Activated CD8-positive, alpha-beta memory T cell treated with anti-CD3 and anti-CD28 coated beads for 1 hour (primary cell): ENCODE results near the gene GALNT6.

Source experiments
- DNase-seq, 2 donors: peaks; one replicate each; pipeline ENCODE4 v3.0.0-alpha.2; 2020; ENCODE audit warnings: low read depth in 1 of 2; ENCODE audit errors: extremely low read depth in 1 of 2

The GALNT6 gene

DNA sequence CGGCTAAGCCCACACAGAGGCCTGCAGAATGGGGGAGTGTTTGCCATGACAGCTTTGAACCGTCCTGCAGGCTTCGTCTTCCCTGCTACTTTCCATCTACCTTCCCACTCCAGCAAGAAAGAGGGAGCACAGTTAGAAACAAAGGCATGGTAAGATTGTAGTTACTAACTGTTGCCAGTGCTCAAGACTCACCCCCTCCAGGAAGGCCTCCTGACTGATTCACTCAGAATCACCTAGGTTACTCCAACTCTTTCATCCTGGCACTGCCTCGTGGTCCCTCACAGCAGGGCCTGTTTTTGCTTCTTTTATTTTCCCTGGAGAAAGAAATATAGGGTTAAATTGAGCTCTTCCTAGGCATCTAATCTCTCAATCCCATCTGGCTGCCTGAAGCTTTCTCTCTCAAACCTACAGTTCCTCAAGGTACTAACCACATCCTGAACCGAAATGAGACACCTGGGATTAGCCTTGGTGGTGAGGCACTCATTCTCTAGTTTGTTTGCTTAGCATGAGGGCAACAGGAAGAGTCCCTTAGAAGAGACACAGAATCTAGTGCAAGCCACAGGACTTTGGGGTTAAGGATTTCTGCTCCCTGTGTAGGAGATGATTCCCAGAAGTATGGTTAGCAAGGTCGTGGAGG is 7.8 kb downstream of the GALNT6 start:
- no peak for DNase-seq

DNA sequence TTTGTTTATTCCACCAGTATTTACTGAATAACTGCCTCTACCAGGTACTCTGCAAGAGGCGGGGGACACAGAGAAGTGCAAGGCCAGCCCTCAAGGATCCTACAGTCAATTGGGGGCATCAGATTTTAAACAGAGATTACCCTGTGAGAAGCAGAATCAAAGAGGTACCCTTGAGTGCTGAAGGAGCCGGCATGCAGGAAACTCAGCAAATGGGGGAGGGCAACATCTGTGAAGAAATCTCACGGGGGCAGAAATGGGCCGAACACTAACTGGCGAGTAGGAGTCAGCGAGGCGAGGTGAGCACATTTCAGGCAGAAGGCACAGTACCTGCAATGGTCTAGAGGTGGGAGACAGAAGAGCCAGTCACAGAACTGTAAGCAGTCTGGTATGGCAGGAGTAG is 9.0 kb downstream of the GALNT6 start:
- DNase-seq, result no peak

DNA sequence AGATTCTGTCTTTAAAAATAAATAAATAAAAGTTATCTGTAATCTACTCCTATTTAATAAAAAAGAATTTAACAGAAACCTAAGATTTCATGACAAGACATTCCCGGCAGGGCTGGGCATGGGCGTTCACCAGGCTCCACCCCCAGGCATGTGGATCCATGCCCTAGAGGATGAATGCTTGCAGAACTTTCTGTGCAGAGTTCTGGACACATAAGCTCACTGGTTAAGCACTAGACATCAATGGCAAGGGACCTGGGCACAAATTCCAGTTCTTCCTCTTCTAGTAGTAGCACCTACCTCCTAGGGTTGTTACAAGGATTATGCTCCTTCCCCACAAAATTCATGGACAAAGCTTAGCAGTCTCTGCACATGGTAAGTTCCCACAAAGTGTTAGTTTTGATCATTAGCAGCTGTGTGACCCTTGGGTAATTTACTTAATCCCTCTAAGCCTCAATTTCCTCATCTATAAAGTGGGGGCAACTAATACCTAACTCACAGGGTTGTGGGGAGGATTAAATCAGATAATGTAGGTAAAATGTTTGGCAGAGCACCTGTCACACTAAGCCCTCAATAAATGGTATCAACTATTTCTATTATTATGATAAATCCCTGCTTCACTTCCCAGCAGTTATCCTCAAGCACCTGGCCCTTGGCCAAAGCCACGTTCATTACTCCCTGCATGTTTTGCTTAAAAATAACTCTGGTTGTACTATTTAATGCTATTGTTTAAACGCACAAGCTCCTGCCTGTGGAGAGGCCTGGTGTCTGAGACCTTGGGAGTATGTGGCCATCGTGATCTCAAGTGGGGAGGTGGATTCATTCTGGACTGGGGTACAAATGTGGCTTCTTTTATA is 9.8 kb downstream of the GALNT6 start:
- DNase-seq, result no peak

DNA sequence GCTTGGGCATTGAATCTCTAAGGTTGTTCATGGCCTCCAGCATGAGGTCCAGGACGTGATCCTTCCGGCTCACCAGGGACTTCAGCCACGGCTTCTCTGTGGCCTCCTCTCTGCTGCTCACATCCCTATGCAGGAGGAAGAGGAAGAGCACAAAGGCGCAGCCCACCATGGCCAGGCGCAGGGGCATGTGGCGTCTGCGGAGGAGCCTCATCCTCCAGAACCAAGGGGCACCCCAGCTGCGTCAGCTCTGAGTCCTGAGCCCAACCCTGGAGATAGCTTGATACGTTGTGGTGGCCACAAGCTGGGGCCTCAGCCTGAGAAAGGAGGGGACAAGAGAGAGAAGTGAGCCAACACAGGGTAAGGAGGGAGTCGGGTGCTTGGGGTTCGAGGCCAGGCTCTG is 11.6 kb downstream of the GALNT6 start:
- no peak for DNase-seq

DNA sequence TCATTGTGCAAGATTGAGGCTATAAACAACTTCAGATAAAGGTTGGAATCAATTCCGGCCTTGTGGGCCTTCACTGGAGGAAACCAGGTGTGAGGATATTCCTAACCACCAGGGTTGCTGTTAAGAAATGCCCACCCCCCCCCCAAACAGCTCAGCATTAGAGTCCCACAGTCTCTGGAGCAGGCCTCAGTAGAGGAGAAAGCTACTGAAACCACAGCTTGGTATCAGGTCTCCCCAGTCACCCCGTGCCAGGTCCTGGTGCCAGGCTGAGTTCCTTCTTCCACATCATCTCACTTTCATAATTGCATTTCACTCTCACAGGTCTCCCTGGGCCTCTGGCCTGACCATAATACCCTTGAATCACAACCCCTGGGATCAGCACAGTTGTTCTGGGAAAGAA is 12.5 kb downstream of the GALNT6 start:
- DNase-seq, result no peak

DNA sequence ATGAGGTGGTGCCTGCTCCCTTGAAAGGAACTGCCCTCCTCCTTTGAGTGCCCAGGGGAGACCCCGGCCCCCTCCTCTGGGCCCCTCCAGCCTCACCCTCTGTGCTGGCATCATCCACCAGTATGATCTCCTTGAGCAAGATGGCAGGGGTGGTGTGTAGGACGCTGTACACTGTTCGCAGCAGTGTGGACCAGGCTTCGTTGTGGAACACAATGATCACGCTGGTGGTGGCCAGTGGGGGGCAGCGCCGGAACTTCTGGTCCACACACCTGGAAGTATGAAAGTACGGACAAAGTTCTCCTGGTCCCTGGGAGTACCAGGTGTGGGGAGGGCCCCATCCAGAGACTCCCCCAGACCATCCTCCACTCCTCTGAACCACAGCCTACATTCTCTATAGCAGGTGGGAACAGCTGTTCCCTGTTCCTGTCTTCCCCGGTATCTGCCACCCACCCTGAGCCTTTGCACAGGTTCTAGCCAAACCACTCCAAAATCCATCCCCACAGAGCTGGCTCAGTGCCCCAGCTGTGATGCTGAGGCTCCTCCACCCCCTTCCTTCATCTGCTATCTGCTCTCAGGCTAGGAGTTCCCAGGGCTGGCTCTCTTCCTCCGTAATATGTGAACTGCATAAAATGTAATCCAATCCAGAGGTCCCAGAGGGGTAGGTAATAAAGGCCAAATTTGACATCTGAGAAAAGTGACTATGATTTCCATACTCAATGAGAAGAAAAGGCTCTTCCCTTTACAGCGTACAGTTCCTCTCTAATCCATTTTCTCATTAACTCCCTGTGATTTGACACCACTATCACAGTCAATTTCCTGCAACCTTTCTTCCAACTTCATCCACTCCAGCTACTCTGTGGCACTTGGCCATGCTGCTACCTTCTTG is 13.9 kb downstream of the GALNT6 start:
- no peak for DNase-seq

DNA sequence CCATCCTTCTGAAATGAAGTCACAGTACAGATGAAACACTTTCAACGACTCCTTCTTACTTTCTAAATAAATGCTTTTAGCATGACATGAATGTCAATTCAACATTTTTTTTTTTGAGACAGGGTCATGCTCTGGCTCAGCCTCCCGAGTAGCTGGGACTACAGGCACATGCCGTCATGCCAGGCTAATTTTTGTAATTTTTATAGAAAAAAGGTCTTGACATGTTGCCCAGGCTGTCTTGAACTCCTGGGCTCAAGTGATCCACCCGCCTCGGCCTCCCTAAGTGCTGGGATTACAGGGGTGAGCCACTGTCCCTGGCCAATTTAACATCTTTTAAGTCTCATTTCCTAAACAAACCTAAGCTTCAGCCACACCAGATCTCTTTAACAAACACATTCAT is 16.4 kb downstream of the GALNT6 start:
- DNase-seq, result no peak

DNA sequence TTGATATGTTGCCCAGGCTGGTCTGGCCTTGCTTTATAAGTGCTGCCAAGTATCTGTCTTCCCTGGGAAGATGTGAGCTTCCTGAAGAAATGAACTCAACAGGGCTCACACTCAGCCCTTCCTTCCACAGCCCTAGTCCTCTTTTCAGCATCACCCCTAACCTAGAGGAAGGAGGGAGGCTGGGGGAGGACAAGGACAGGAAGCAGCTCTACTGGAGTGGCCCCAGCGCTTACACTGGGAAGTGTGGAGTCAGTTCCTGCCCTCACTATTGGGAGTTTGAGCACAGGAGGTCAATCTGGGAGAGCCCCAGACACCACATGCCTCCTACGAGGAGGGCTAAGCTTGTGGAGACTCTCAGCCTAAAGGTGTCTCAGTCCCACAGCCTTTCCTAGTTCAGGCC is 16.8 kb downstream of the GALNT6 start:
- no peak for DNase-seq

DNA sequence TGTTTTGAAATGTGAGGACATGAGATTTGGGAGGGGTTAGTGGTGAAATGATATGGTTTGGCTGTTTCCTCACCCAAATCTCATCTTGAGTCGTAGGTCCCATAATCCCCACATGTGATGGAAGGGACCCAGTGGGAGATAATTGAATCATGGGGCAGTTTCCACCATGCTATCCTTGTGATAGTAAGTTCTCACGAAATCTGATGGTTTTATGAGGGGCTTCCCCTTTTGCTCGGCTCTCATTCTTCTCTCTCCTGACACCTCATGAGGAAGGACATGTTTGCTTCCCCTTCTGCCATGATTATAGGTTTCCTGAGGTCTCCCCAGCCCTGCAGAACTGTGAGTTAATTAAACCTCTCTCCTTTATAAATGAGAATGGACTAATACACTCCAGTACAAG is 18.0 kb downstream of the GALNT6 start:
- no peak for DNase-seq

DNA sequence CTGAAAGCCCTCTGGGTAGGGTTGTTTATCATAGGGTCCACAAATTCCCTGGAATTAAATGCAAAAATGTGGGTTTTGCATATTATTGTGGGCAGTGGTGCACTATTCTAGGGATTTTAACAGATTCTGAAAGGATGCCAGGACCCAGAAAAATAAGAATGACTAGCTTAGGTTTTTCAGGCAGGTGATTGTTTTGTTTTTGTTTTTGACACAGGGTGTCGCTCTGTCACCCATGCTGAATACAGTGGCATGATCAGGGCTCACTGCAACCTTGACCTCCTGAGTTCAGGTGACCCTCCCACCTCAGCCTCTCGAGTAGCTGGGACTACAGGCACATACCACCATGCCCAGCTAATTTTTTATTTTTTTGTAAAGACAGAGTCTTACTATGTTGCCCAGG is 19.2 kb downstream of the GALNT6 start:
- no peak for DNase-seq

DNA sequence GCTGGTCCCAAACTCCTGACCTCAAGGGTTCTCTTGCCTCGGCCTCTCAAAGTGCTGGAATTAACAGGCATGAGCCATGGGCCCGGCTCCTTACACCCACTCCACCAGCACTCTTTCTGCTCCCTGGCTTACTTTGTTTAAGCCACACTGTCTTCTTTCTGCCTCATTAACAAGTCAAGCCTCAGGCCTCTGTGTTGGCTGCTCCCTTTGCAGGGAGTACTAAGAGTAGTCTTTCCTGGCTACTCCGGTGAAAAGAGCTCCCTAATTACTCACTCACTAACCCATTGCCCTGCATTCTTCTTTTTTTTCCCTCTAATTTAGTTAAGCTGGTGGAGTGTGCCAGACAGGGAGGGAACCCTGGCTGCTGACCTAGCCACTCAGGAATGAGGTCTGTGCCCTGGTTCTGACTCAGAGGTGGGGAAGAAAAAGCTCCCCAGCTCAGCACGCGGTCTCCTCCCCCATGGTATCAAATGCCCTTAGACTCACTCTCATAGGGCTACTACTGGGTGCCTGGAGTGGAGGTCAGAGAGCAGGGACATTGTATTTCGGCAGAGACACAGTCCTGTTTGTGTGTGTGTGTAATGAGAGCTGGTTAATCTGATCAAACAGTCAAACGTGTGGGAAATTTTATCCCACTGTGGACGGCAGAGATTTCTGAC is 19.8 kb downstream of the GALNT6 start:
- DNase-seq, result no peak

DNA sequence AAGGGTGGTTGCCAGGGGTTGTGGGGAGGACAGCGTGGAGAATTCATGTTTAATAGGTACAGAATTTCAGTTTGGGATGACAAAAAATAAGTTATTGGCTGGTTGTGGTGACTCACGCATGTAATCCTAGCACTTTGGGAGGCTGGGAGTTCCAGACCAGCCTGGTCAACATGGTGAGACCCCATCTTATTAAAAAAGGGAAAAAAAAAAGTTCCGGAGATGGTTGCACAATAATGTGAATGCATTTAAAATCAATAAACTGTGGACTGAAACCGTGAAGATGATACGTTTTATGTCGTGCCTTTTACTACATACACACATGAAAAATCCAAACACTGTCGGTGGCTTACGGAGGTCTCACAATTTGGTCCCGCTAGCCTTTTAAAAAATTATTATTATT is 20.5 kb downstream of the GALNT6 start:
- DNase-seq, result no peak

DNA sequence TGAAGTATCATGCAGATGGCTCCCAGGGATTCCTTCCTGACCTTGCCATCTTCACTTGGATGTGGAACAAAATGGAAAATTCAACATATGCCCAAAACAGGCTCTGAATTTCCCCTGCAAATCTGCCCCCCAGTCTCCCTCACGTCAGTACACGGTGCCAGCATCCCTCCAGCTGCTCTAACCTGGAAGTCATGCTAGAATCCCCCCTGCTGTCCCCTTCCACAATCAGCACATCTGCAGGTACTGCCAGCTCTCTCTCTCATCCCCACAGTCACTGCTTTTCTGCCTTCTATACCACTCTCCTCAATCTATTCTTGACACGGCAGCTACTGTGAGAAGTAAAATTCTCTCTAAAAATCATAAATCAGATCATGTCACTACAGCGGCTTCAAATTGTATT is 21.6 kb downstream of the GALNT6 start:
- DNase-seq, result no peak

DNA sequence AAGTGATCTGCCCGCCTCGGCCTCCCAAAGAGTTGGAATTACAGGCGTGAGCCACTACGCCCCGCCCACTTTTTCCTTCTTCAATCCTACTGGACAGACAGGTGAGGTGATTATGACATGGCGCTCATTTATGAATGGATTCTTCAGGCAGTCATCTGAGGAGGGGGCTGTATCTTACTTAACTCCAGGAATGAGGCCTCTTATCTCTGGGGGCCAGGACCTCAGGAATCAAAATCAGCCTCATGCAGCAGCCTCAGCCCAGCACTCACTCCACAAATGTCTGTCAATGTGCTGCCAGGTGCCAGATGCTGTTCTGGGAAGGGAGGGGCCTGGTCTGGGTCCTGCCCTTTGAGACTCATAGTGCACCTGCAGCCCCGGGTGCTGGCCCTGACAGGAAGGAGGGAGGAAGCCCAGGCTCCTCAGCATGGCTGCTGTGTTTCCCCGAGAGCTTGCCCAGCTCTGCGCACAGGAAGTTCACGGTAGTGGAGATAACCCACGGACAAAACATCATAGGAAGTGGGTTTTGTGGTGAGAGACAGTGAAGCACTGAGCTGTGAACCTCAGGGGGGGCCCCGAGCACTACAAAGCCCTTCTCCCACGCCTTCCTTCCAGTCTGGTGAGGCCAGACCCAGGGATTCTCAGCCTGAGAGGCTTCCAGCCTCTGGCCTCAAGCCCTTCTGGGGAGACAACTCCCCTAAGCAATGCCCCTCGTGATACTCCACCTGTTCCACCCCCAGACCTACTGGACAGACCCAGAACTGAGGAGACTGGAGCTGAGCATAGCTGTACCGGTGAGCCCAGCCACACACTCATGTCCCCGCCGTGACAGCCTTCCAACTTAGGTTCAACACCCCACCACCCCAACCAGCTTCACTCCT is 22.3 kb downstream of the GALNT6 start:
- peak; percentile 66 to 86 for DNase-seq

DNA sequence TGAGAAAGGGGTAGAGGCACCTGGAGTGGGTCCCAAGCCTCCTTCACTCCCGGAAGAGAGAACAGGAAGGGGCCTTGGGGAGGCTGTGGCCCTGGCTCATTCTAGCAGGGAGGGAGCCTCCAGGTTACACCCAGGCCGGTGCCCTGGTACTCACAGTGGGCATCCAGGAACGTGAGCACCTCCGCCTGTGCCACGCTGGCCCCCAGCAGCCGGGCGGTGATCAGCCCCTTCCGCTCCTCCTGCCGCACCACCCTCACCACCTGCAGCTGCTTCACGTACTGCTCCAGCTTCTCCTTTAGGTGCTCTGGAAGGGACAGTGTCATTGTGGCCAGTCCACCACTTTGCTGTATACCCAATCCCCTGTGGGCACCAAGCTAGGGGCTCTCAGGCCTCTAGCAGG is 25.9 kb downstream of the GALNT6 start:
- no peak for DNase-seq

DNA sequence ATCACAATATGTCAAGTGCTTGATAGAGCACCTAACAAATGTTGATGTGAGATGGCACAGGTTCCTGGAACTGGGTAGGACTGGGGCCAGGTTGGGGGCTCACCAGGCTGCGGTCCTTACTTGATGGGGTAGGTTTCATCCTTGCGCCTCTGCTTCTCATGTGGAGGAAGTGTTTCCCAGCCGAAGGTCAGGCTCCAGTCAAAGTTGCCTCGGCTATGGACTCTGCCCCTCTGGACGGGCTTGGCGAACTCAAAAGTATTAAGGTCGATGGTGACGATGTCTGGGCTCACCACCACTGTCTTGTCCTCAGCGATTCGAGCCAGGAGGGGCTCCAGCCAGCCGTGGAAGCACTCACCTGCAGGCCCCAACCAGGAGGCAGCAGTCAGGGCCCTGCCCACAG is 27.2 kb downstream of the GALNT6 start:
- DNase-seq, result no peak

DNA sequence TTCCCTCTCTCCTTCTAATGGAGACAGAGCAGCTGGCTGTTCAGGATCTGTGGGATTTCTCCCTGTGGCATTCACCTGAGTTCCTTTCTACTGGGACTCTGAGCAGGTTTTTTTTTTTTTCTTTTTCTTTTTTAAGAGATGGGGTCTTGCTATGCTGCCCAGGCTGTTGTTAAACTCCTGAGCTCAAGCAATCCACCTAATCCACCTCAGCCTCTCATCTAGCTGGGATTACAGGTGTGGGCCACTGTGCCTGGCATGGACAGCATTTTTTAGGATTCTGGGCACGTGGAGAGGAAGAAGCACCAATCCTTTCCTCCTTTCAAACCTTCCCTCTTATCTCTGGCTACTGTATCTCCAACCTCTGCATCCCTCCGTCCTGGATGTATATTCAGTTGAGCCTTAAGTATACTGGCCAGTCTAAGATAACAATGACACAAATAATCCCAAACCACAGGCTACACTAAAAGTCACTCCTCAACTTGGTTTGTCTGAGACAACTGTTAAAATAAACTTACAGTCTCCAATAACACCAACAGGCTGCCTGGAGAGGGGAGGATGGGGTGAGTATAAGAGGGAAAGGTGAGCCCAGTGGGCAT is 28.4 kb downstream of the GALNT6 start:
- no peak for DNase-seq

DNA sequence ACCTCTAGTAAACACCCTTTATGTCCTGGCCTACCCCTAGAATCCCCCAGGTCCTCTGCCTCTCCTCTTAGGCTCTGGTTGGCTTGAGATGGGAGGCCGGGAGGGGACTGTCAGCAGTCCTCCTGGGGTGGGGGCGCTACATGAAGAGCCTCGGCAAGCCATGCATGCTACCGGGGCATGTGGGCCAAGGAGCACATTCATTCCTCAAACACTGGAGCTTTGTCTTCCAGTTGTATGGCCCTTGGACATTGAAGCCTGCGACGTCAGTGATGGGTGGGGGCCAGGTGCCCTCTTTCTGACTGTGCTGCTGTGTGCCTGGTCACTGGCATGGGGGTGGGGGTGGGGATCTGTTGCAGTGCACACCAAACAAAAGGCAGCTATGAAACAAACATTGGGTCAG is 28.9 kb downstream of the GALNT6 start:
- no peak for DNase-seq

DNA sequence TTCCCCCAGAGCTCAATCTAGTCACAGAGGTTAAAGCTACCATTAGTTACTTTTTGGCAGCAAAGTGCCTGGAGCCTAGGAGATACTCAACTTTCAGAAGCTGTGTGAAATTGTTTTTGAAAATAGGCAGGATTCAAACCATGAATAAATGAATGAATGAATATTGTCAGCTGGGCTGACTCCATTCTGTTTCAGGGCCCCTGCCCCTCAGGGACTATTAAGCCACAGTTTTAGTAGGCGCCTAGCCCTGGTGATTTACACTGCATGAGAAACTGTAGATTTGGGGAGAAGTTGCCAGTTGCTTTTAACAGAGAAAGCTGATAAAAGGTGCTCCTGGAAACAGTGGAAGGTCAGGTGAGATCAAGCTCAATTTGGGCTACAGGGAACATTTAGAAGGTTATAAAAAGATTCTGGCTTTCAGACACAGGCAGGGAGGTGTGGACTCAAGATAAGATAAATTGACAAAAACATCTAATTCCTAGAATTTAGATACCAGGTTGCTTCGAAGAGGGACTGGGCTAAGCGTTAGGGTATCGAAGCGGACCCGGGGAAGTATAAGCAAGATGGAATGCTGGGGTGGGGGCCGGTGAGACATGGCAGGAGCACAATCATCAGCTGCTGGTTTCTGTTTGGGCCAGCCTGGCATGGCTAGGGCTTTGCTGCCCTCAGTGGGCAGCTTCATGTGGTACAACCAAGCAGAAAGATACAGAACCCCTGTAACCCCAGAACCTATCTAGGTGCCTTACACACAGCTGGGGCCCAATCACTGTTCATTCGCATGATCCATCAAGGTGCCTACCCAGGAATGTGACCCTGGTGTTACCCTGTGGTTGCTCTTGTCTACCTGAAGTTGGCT is 29.8 kb downstream of the GALNT6 start:
- DNase-seq, result no peak
